Activated CD8-positive, alpha-beta memory T cell treated with anti-CD3 and anti-CD28 coated beads, Interleukin-2, amount 50 U/mL, for 24 hours (primary cell): Measurements from ENCODE around the gene ZNF783.
"Not testable (repeated sequence)": the region's sequence is repeated elsewhere in the genome, so short reads cannot be mapped to it uniquely, and the experiment has no call there.

Experiments
- DNase-seq: peaks from one replicate; pipeline ENCODE4 v3.0.0-alpha.2; 2020; ENCODE audit errors: extremely low read depth

Gene ZNF783

DNA sequence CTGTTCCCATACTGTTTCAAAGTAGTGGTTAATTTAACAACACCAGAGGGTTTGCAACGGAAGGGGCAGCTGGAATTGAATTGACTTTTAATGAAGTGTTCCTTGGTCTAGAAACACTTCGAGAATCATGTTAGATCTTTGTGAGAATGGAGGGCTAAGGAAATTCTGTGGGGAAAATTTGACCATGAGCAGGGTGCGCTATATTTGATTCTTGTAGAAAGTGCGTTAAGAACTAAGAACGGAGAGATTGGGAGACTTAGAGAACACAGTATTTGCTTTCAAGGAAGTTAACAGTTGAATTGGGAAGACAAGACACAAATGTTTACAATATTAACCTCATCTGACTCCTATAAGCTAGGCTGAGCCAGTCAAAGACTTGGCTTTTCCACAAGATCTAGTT lies 21.4 kb upstream of the ZNF783 start:
- no peak for DNase-seq

DNA sequence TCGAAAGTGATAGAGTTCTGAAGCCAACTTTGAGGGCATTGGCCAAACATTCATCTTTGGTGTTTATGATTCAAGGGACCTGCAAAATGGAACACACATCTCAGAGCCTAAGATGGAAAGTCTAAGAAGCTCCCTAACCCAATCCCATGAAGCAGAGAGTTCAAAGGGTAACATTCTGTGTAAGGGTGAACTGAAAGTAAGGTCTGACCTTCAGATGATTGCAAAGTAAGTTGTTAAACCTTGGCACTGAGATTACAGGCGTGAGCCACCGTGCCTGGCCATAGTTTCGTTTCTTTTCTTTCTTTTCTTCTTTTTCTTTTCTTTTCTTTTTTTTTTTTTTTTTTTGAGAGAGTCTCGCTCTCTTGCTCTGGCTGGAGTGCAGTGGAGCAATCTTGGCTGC lies 20.3 kb upstream of the ZNF783 start:
- no peak for DNase-seq

DNA sequence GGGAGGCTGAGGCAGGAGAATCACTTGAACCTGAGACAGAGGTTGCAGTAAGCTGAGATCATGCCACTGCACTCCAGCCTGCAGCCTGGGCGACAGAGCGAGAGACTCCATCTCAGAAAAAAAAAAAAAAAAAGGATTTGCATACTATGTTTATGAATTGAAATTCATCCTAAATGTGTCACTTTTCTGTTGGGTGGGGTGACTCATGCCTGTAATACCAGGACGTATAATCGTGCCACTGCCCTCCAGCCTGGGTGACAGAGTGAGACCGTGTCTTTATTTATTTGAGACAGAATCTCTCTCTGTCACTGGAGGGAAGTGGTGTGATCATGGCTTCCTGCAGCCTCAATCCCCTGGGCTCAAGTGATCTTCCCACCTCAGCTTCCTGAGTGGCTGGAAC lies 16.8 kb upstream of the ZNF783 start:
- no peak for DNase-seq

DNA sequence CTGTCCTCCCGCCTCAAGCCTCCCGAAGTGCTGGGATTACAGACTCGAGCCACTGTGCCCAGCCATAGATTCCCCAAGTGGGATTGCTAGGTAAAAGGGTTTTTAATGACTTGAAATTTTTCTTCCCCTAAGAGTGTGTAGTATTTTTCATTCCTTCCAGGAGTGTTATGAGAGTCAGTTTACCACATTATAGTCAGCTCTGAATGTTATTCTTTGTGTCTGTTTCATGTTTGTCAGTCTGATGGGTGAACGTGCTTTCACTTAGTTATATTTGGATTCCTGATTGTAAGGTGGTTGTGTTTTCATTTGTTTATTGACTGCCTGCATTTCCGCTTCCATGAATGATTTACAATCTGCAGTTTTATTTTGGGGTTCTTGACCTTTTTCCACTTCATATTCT lies 16.3 kb upstream of the ZNF783 start:
- DNase-seq, result no peak

- DNase-seq, result no peak
Measured at GRCh38 chr7:149248777-149249176, 13.2 kb upstream of the ZNF783 start.

DNA sequence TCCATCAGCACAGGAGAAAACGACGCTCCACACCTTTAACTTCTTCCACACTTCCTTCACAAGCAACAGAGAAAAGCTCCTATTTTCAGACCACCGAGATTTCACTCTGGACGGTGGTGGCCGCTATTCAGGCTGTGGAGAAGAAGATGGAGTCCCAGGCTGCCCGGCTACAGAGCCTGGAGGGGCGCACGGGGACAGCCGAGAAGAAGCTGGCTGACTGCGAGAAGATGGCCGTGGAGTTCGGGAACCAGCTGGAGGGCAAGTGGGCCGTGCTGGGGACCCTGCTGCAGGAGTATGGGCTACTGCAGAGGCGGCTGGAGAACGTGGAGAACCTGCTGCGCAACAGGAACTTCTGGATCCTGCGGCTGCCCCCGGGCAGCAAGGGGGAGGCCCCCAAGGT lies 11.8 kb upstream of the ZNF783 start:
- DNase-seq, result not testable (repeated sequence)

DNA sequence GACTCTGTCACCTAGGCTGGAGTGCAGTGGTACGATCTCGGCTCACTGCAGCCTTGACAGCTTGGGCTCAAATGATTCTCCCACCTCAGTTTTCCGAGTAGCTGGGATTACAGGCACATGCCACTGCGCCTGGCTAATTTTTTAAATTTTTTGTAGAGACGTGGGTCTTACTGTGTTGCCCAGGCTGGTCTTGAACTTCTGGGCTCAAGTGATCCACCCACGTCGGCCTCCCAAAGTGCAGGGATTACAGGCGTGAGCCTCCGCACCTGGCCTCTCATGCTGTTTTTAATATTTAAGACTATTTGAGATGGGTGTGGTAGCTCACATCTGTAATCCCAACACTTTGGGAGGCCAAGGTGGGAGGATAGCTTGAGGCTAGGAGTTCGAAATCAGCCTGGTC lies 10.5 kb upstream of the ZNF783 start:
- DNase-seq, result not testable (repeated sequence)

DNA sequence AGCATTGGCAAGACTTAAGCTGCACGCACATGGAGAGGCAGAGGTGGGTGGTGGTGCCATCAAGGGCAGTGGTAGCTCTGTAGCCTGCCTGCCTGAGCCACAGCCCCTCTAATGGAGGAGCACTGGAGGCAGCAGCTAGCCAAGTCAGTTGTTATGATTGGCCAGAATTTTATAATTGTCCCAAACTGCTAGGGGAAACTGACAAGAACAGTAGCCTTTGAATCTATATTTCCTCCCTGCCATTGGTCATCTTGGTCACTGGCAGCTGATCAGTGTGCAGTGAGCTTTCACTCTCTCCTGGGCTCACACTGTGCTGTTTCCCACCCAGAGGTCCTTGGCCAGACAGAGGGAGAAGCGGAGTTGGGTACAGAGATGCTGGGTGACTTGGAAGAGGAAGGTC lies 9.6 kb upstream of the ZNF783 start:
- DNase-seq, result no peak

DNA sequence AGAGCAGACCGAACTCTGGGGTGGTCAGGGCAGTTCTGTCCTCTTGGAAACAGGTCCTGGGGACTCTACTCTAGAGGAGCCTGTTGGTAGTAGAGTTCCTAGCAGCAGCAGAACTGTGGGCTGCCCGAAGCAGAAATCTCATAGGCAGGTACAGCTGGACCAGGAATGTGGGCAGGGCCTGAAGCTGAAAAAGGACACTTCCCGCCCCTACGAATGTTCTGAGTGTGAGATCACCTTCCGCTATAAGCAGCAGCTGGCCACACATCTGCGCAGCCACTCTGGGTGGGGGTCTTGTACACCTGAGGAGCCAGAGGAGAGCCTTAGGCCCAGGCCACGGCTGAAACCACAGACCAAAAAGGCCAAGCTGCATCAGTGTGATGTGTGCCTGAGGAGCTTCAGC lies 8.3 kb upstream of the ZNF783 start:
- DNase-seq, result no peak

DNA sequence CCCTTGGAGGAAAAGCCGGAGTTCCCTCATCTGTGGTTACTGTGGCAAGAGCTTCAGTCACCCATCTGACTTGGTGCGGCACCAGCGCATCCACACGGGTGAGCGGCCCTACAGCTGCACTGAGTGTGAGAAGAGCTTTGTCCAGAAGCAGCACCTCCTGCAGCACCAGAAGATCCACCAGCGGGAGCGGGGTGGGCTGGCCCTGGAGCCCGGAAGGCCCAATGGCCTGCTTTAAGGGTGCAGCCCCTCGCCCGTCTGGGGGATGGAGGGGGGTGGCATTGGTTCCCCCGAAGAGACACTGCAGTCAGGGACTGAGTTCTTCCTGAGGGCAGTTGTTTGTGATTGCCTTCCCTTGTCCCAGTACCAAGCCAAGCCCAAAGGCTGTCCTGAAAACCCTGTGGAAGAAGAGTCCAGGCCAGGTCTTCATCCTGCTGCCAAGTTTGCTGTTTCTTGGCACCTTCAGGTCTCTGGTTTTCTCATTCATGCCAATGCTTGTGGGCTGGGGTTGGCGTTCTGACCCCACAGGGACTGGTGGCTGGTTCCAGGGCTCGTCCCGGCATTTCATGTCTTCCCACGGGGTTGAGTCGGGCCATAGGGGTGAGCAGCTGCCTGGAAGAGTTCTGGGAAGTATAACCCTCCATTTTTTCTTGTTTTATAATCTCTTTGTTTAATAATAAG lies 7.7 kb upstream of the ZNF783 start:
- DNase-seq, result no peak

DNA sequence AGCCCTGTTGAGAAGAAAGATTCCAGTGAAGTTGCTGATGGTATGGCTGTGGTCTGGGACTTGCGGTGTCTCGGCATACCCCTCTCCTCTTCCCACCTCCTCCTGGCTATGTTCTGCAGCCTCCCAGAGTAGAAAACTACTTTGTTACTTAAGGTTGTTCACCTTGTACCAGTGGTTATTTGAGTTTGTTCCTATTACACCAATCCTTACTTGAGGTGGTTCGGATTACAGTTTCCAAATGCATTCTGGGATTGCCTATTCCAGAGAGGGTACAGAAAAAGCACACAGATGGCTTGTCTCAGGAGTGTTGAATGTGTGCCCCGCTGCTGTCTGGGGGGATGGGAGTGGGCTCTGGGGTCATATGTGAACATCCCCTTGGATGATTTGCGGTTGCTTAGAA lies 6.8 kb upstream of the ZNF783 start:
- no peak for DNase-seq

DNA sequence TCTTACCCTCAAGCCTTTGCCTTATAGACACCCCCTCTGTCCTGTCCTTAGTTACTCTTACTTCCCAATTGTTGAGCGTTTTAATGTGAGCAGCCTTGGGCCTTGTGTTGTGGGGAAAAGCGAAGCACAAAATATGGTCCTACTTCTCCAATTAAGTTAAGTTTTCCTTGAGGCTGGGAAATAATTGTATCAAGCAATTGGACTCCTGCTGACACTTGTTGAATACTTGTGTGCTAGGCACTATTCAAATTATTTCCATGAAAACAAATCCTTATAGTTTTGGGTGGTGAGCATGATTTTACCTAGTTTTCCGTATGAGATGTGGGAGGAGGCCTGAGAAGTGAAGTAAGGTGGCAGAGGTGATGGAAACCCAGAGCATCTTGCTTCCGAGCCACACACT lies 5.4 kb upstream of the ZNF783 start:
- DNase-seq, result no peak

DNA sequence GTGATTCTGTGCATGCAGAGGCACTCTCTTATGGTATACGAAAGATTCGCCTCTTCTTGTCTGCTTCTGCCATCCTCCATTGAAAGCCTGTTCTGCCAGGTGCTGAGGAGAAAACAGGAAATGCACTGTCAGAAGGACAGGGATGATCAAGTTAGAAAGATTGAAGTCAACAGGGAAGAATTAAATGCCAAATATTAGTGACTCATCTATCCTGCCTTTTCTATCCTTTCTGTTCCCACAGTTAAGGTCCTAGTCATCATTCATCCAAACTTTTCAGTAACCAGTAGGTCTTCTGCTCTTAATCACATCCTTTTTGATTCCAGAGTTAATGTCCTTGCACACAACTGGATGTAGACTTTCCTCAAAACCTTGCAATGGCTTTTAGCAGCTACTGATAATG lies 4.8 kb upstream of the ZNF783 start:
- no peak for DNase-seq

GRCh38 chr7:149261316-149261828 lies 624 bp upstream of the ZNF783 start:
- no peak for DNase-seq

GRCh38 chr7:149266451-149266850 lies 4.5 kb downstream of the ZNF783 start:
- no peak for DNase-seq

GRCh38 chr7:149267733-149268132 lies 5.7 kb downstream of the ZNF783 start:
- no peak for DNase-seq

- not testable (repeated sequence) for DNase-seq
Measured at GRCh38 chr7:149274424-149274823, 12.4 kb downstream of the ZNF783 start.

DNA sequence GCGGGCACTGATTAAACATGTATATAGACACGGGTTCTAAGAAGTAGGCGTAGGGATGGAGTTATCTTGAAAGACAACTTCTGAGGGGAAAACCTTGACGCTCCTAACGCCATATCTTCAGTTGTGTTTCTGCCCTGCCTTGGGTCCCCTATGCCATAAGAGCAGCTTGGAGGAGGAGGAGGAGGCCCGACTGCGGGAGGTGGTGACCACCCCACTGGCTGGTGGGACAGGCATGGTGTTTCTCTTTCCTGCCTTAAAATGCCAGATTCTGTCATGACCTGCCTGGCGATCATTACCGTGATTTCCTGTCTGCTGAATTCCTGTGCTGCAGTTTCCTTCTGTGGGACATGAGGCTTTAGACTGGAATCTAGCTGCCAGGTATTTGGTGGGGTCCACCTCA lies 15.9 kb downstream of the ZNF783 start:
- DNase-seq, result no peak

- DNase-seq, result no peak
Measured at GRCh38 chr7:149278396-149278795, 16.4 kb downstream of the ZNF783 start.

DNA sequence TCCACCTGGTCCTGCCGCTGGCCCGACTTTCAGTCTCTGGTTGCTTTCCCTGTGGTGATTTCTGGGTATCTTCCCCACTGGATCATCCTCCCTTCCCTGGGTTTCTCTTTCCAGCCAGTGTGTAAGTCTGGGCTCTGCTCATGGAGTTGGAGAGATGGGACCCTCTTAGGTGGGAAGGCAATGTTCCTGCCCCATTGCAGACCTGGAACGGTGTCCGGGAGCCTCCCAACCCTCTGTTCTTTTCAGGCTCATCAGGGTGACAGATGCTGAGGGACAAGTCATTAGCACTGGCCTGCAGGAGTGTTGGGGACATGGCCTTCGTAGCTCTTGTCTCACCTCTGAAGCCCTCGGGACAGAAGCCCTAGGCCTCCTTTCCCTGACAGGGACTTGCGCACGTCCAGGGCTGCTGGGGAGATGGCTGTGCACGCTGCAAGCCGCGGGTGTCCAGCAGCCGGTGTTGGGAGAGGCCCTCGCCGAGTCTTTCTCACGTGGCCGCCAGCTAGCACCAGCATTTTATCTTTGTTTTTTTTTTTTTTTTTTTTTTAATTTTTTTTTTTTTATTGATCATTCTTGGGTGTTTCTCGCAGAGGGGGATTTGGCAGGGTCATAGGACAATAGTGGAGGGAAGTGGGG lies 17.2 kb downstream of the ZNF783 start:
- no peak for DNase-seq

DNA sequence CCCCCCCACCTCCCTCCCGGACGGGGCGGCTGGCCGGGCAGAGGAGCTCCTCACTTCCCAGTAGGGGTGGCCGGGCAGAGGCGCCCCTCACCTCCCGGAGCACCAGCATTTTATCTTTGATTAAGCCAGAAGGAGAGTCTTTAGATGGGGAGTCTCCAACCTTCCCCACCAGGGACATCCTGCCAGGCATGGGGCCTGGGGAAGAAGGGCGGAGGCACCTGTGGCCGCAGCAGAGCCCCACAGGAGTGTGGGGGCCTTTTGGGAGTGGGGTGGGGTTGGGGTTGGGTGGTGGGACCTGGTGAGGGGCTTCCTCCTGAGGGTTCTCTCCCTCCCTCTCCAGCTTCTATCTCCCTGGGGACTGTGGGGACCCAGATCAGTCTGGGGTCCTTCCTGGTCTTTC lies 18.2 kb downstream of the ZNF783 start:
- DNase-seq, result no peak

DNA sequence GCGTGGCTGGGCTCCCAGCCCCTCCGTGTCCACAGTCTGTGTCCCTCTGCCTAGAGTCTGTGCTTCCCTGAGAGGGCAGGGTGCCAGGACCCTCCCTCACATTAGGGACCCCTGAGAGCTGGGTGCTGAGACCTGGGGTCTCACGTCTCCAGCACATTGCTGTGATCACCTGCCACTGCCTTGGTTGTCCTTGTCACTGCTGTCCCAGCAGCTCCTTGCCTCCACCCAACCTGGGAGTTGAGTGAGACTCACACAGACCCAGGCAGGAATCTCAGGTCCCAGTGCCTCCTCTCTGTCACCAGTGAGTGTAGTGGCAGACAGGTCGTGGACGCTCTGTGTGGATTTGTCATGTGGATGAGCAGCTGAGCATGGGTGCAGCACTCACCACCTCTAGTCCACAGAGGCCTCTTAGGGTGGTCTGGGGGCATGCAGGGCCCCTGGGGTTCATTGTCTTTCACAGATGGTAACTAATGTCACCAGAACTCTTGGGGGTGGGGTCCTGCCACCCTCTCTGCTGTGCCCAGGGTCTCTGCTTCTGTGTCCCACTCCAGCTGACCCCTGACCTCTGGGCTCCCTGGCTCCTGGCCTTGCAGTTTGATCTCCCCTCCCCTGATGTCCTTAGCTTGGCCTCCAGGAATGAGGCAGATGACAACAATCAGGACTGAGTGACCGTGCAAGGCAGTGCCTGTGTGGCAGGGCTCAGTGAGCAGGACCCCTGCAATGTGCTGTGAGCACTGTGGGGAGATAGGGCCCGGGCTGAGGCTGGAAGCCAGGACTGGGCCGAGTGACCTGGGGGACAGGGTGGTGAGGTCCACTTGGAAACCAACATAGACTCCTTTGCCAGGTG lies 18.9 kb downstream of the ZNF783 start:
- no peak for DNase-seq
